GM20000 (cell line): ENCODE results near the gene FRAS1.

Experiments
- DNase-seq: peaks from one replicate; pipeline ENCODE4 v3.0.0; 2012; ENCODE audit warnings: low spot score
- CTCF ChIP-seq: IDR thresholded peaks from 2 replicates; pipeline ENCODE4 v1.5.1; 2012; ENCODE audit warnings: mild to moderate bottlenecking, control low read depth; ENCODE audit errors: extremely low read depth, missing control alignments

The FRAS1 gene

DNA sequence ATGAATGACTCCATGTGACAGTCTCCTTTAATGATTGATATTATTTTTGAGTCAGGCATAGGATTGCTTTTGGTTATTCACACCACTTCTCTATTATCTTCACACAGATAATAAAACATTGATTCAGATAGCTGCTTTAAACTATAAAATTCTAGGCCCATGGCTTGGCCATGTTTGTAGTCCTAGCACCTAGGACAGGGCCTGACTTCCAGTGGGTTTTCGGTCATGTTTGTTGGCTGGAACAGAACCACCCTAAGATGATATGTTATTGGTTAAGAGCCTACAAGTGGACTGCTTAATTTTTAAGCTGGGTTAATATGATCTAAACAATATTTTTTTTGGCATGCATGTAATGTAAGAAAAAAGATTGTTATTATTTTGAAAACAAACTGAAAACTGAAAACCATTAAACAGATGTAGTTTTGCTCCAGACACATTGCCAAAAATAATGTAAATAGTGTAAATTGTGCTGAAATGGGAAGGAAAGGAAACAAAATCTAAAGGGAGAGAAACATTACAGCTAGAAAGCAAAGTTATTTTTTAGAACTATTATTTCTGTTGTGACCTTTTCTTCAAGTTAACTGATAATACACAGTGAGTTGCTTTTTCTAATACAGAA is 98.0 kb downstream of the FRAS1 start:
- TF ChIP-seq CTCF: no peak
- no peak for DNase-seq

- DNase-seq: no peak
- TF ChIP-seq CTCF: no peak
These were observed 98.5 kb downstream of the FRAS1 start for GRCh38 chr4:78155616-78156105.

- no peak for TF ChIP-seq CTCF
- no peak for DNase-seq
These were observed 99.4 kb downstream of the FRAS1 start for GRCh38 chr4:78156520-78156919.

- TF ChIP-seq CTCF: no peak
- DNase-seq: no peak
These were observed 105.2 kb downstream of the FRAS1 start for GRCh38 chr4:78162342-78162741.

DNA sequence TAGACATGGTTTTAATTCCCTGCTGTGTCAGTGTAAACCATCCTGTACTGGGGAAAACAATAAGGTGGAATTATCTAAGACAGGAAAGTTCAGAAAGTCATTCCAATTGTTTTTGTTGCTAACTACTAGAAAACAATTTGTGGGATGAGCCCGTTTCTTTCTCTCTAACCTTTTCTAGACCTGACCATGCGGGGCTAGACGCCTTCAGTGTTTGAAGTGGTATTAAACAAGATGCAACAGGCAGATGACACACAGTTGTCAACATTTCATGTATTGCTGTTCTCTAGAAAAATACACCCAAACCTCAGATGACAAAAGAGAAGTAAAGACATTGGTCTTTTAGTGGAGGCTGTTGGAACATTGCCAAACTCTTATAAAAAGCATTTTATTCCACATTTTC is 105.7 kb downstream of the FRAS1 start:
- no peak for TF ChIP-seq CTCF

GRCh38 chr4:78165758-78166157 is 108.6 kb downstream of the FRAS1 start:
- DNase-seq: no peak
- TF ChIP-seq CTCF: no peak

More for the DNA sequence above, 105.7 kb downstream of the FRAS1 start:
- no peak for DNase-seq

DNA sequence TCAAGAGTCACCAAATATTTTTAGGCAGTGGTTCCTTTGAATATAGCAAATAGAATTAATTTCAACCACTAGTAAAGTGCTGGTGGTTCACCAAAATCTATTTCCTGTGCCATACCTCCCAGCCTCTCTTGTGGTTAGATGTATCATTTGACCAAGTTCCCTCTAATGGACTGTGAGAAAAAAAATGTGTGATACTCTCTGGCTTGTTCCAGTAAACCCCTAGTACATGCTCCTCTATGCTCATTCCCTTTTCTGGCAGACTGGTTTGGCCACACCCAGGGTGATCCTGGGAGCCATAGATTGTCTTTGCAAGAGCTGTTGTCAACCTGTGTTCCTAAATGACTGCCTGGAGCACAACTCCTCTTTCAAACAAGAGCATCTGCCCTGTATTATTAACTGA is 109.5 kb downstream of the FRAS1 start:
- DNase-seq: no peak
- no peak for TF ChIP-seq CTCF
